CMK (cell line): ENCODE data around the gene C6orf141.
"Not testable (repeated sequence)": the region's sequence is repeated elsewhere in the genome, so short reads cannot be mapped to it uniquely, and the experiment has no call there.

Source experiments
- DNase-seq: peaks from one replicate; pipeline ENCODE4 v3.0.0-alpha.2; 2010; ENCODE audit warnings: low read depth

The C6orf141 gene

DNA sequence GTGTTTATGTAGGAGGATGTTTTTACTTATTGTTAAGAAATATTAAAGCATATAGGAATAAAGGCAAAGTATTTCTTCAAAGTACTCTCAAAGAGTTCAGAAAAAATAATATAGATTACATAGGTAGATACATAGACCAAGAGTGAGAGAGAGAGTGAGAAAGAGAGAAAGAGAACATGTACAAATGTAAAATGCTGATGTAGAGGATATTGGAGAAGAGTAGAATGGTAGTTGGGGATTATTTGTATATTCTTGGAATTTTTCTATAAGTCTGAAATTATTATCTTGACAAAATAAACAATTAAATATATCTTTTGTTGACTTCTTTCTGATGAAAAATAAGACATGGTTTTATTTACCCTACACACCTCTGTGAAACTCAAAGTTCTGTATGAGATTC lies 29.2 kb downstream of the C6orf141 start:
- DNase-seq = no peak

DNA sequence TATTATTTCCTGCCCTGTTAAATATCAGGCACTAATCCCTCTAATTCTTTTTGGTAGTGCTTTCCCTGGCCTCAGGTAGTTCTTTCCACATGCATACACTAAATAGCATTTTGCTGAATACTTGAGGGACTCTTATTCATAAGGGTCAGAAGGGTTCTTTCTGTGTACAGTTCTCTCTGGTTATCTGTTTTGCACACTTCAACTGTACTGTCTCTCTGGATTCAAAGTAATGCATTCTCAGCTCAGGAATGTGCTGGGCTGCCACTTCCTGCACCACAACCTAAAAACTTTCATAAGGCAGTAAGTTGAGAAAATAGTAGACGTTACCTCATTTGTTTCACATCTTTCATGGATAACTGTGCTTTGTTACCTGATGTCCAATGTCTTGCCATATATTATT lies 32.1 kb downstream of the C6orf141 start:
- DNase-seq = no peak

- DNase-seq = not testable (repeated sequence)
Measured at GRCh38 chr6:49587262-49587661, 36.8 kb downstream of the C6orf141 start.
